K562 (cell line): Measurements from ENCODE around the gene TENM3. TPM values are rescaled to one million over a fixed set of nuclear protein-coding genes. Genes with fewer than 3 reads are reported as not detected.

Experiments
- ATAC-seq: fragments of 200-7000 bp; cut with Tn5 transposase; 3 replicates; pipeline ENCODE4 v1.9.1; 2020; ENCODE audit warnings: moderate library complexity
- BruUV-seq: library from RNA; stranded (reverse); fragments of 400-500 nt; replicated peaks from 2 replicates; lab custom pipeline; 2021; lab: Mats Ljungman, UMichigan
- CTCF ChIA-PET: fragments of 300-600 bp; formaldehyde crosslinking; extraction: SDS; loops from one replicate; lab custom pipeline; 2021; ENCODE audit warnings: low intra/inter-chr PET ratio; lab: Yijun Ruan, JAX
- POLR2A ChIA-PET: fragments of 300-600, 350-650 bp; sonication (Branson Sonifier 250); formaldehyde crosslinking; extraction: SDS; loops from one replicate; lab custom pipeline; 2021; ENCODE audit warnings: antibody characterized with exemption, inconsistent platforms; lab: Yijun Ruan, JAX
- DNase-seq, 4 experiments: peaks; one replicate each; pipeline versions ENCODE4 v3.0.0 to v3.0.0-alpha.2; 2011 to 2018; ENCODE audit warnings: low spot score in 3 of 4, mixed read lengths in 3 of 4; ENCODE audit errors: extremely low read depth in 1 of 4
- FAIRE-seq: peaks from 2 replicates; lab custom pipeline; 2011; peaks lifted over from hg19 to GRCh38; lab: Jason Lieb, UNC
- H2AFZ ChIP-seq: 2 replicates; pipeline ENCODE4 v1.6.0; 2011; ENCODE audit warnings: low read depth, low read length, control low read depth, inconsistent platforms
- H3K27ac ChIP-seq: fragments of 200-600 bp; 3 replicates; pipeline ENCODE4 v1.8.0; 2011; ENCODE audit warnings: low read depth, mild to moderate bottlenecking, control low read depth, inconsistent platforms, low read length, moderate library complexity, mixed read lengths; ENCODE audit errors: extremely low read depth
- H3K27me3 ChIP-seq, 2 experiments: fragments of 300-600 bp in 1 of 2; 2 replicates in 1 of 2; 3 replicates in 1 of 2; pipeline versions ENCODE4 v1.6.0 to v1.8.0; 2011; ENCODE audit warnings: inconsistent platforms in 2 of 2, low read length in 2 of 2, mild to moderate bottlenecking in 1 of 2, mixed read lengths in 1 of 2, moderate library complexity in 1 of 2; ENCODE audit not compliant: control insufficient read depth in 2 of 2, insufficient read depth in 2 of 2
- H3K36me3 ChIP-seq: fragments of 300-600 bp; 3 replicates; pipeline ENCODE4 v1.8.0; 2011; ENCODE audit warnings: mild to moderate bottlenecking, low read length, inconsistent platforms; ENCODE audit not compliant: control insufficient read depth, insufficient read depth
- H3K4me1 ChIP-seq, 2 experiments: fragments of 200-600 bp in 1 of 2; replicated peaks in 1 of 2; 2 replicates in 1 of 2; 3 replicates in 1 of 2; pipeline versions ENCODE4 v1.5.1 to v1.8.0; 2011; ENCODE audit warnings: inconsistent platforms in 2 of 2, low read length in 2 of 2, mild to moderate bottlenecking in 1 of 2, mixed read lengths in 1 of 2, moderate library complexity in 1 of 2; ENCODE audit not compliant: control insufficient read depth in 2 of 2, insufficient read depth in 2 of 2
- H3K4me2 ChIP-seq: 2 replicates; pipeline ENCODE4 v1.6.1; 2011; ENCODE audit warnings: low read length, control low read depth, inconsistent platforms, mixed read lengths; ENCODE audit not compliant: insufficient read depth
- H3K4me3 ChIP-seq: fragments of 200-600 bp; sonication (generic), shearing (Covaris generic); 2 replicates; pipeline ENCODE4 v1.5.1; 2016; ENCODE audit warnings: control low read depth, inconsistent platforms
- H3K79me2 ChIP-seq: fragments of 200-600 bp; 3 replicates; pipeline ENCODE4 v1.8.0; 2011; ENCODE audit warnings: low read length, inconsistent platforms; ENCODE audit not compliant: control insufficient read depth, insufficient read depth
- H3K9ac ChIP-seq, 2 experiments: 2 replicates each; pipeline versions ENCODE4 v1.6.0 to v1.6.1; 2011; ENCODE audit warnings: low read depth in 2 of 2, low read length in 2 of 2, control low read depth in 1 of 2, inconsistent platforms in 1 of 2, mild to moderate bottlenecking in 1 of 2, mixed read lengths in 1 of 2; ENCODE audit not compliant: insufficient read depth in 1 of 2
- H3K9me1 ChIP-seq: one replicate; pipeline ENCODE4 v1.6.0; 2011; ENCODE audit warnings: inconsistent platforms, mild to moderate bottlenecking, low read length, moderate library complexity; ENCODE audit not compliant: control insufficient read depth, insufficient read depth
- H3K9me3 ChIP-seq: replicated peaks from 2 replicates; pipeline ENCODE4 v1.5.1; 2011; ENCODE audit warnings: low read depth, low read length, inconsistent platforms; ENCODE audit not compliant: control insufficient read depth, insufficient read depth
- H4K20me1 ChIP-seq: replicated peaks from 2 replicates; pipeline ENCODE4 v1.6.1; 2011; ENCODE audit warnings: low read length, inconsistent platforms, mixed read lengths; ENCODE audit not compliant: control insufficient read depth, insufficient read depth
- ATF1 ChIP-seq, 2 experiments: fragments of 450-650 bp in 1 of 2; IDR thresholded peaks; 2 replicates each; pipeline ENCODE4 v1.6.1; 2016; ENCODE audit warnings: missing compliant biosample characterization in 1 of 2, missing genetic modification characterization in 1 of 2
- CBX5 ChIP-seq: IDR thresholded peaks from 2 replicates; pipeline ENCODE4 v1.6.1; 2014; ENCODE audit warnings: low read depth, borderline replicate concordance
- NELFE ChIP-seq: IDR thresholded peaks from 2 replicates; pipeline ENCODE4 v1.6.1; 2011; ENCODE audit warnings: mild to moderate bottlenecking; ENCODE audit not compliant: insufficient read depth, insufficient read length
- ZNF347 ChIP-seq: fragments of 450-650 bp; formaldehyde crosslinking; IDR thresholded peaks from 2 replicates; pipeline ENCODE4 v1.4.0; 2020; ENCODE audit warnings: low read depth, mild to moderate bottlenecking, moderate library complexity
- WGBS: fragments of 100-300 bp; shearing (Covaris generic); methylation state at CpG from one replicate; pipeline ENCODE4 v1.1.6; 2016; ENCODE audit warnings: low coverage, mixed read lengths; ENCODE audit not compliant: insufficient coverage; ENCODE audit errors: missing lambda C conversion rate; 5-methylcytosine and 5-hydroxymethylcytosine counted together
- in situ Hi-C: fragments of 300-500 bp; cut with MboI; formaldehyde crosslinking; loops from 4 replicates; pipeline ENCODE4 v1.15.0; 2018; ENCODE audit warnings: inconsistent platforms, mixed read lengths
- intact Hi-C: fragments of 100-400 bp; cut with micrococcal nuclease; formaldehyde crosslinking; loops from 2 replicates; pipeline ENCODE4 v1.14.2; 2022
- polyA plus RNA-seq, 8 experiments: library from polyadenylated mRNA; depleted of rRNA in 4 of 8; stranded (reverse) in 5 of 8; unstranded in 3 of 8; fragments of >200 nt; fragmentation: Nextera tagmentation in 2 of 8; fragmentation: Illumina TruSeq in 1 of 8; extraction: Ambion mirVana in 2 of 8; extraction: Trizol in 1 of 8; gene quantifications; 2 replicates each; pipeline versions ENCODE4 v1.2.1 to v1.2.3, GENCODE V29; 2011 to 2014; ENCODE audit warnings: inconsistent platforms in 1 of 8, missing spikeins in 1 of 8
- total RNA-seq, 7 experiments: library from RNA; depleted of rRNA in 6 of 7; stranded (reverse); fragments of >200 nt in 6 of 7; fragmentation: Illumina TruSeq in 2 of 7; extraction: Trizol in 2 of 7; gene quantifications; 2 replicates each; pipeline versions ENCODE4 v1.2.1 to v1.2.3, GENCODE V29; 2011 to 2021; ENCODE audit warnings: low replicate concordance in 1 of 7
- TF ChIP-seq, protein P1 (sequence below), 2 experiments: IDR thresholded peaks in 1 of 2; conservative IDR thresholded peaks in 1 of 2; 2 replicates each; pipeline ENCODE4 v1.6.1; 2016; ENCODE audit warnings: low read depth in 2 of 2, mild to moderate bottlenecking in 1 of 2, missing compliant biosample characterization in 1 of 2, missing genetic modification characterization in 1 of 2, moderate library complexity in 1 of 2
- TF ChIP-seq, protein P2 (sequence below): fragments of 250-450 bp; sonication (Bioruptor Pico); IDR thresholded peaks from 2 replicates; pipeline ENCODE4 v1.8.0; 2022; ENCODE audit warnings: moderate library complexity, mild to moderate bottlenecking, inconsistent platforms

TENM3 gene
- total and polyA plus RNA-seq, 9 of the 15 experiments (the other 6 are each of a cell fraction or from before 2014, with no cell fraction given) = 0.01 to 0.02 TPM; not detected in 7

DNA sequence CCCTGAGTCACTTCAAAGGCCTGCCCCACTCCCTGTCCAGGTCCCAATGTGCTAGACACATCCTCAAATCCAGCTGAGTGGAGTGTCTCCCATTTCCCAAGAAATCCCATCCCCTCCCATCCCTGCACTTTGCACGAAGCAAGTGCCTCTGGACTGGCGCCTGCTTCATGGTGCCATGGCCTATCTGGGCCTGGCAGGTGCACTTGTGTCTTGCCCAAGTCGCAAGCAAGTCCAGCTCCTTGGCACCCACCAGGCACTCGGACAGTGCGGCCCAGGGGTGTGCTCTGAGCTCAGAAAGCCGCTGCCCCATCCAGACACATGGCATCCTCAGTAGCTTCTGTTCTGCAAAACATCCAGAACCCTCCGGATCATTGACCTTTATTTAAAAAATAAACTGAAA, 576.5 kb downstream of the TENM3 start (continued):
- TF ChIP-seq, protein P1, sequence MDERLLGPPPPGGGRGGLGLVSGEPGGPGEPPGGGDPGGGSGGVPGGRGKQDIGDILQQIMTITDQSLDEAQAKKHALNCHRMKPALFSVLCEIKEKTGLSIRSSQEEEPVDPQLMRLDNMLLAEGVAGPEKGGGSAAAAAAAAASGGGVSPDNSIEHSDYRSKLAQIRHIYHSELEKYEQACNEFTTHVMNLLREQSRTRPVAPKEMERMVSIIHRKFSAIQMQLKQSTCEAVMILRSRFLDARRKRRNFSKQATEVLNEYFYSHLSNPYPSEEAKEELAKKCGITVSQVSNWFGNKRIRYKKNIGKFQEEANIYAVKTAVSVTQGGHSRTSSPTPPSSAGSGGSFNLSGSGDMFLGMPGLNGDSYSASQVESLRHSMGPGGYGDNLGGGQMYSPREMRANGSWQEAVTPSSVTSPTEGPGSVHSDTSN (CRISPR knock-in tag; IDR thresholded peaks at IDR 0.05; ENCODE audit: low read depth) = no peak
- TF ChIP-seq, protein P1 (tag; conservative IDR thresholded peaks at IDR 0.05; ENCODE audit: low read depth) = no peak
- no peak for TF ChIP-seq NELFE

DNA sequence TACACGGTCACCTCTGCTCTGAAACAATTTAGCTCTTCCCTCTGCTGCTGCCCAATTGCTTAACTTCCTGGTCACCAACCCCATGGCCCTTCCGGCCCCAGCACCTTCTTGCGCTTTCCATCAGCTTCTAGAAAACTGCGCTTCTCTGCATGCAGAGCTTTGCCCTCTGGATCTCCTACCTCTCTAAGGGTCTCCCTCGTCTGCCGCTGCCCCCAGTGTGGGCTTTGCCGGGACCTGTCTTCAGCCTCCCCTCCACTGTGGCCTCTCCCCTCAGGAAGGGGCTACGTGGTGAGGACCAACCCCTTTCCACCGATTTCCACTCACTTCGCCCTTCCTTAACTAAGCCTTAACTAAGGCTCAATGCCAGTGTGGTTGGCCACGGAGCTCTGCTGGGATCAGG, 579.4 kb downstream of the TENM3 start:
- no peaks in the 10 kb centered on the region for H4K20me1 ChIP-seq
- no peaks in the 10 kb centered on the region for H3K36me3 ChIP-seq
- no peaks in the 10 kb centered on the region for H3K9me3 ChIP-seq
- peaks cover 0 to 3% of the 10 kb centered on the region in 2 experiments; a peak in 1 of 5 replicates for H3K4me1 ChIP-seq
- no TSS peak for BruUV-seq
- no peak overlapping the region for H3K9ac ChIP-seq
- peaks cover 13 to 74% of the 10 kb centered on the region in 2 experiments; a peak in 4 of 5 replicates for H3K27me3 ChIP-seq
- H3K4me3 ChIP-seq = no peak overlapping the region
- POLR2A ChIA-PET = no interaction called here
- ATAC-seq (no peak), DNase-seq (no peak), FAIRE-seq (no peak)
- TF ChIP-seq, protein P2, sequence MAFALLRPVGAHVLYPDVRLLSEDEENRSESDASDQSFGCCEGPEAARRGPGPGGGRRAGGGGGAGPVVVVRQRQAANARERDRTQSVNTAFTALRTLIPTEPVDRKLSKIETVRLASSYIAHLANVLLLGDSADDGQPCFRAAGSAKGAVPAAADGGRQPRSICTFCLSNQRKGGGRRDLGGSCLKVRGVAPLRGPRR (CRISPR knock-in tag) = no peak
- TF ChIP-seq ZNF347 (CRISPR knock-in tag) = no peak
- no peak for TF ChIP-seq ATF1 (CRISPR knock-in tag; IDR thresholded peaks at IDR 0.05)
- no peak for TF ChIP-seq ATF1 (tag; IDR thresholded peaks at IDR 0.05)
- TF ChIP-seq CBX5 = no peak
- no peak overlapping the region for H2AFZ ChIP-seq
- WGBS = 5% methylated on average over 11 of the region's 11 CpGs
- H3K9me1 ChIP-seq = no peaks in the 10 kb centered on the region
- CTCF ChIA-PET = no interaction called here
- H3K4me2 ChIP-seq = no peak overlapping the region
- in situ Hi-C loops (no loop called here), intact Hi-C loops (no loop called here)
- H3K79me2 ChIP-seq = no peaks in the 10 kb centered on the region
- H3K27ac ChIP-seq = no peak overlapping the region
